GM18868 (cell line): ENCODE measurements around the gene A1BG.
"Not testable (repeated sequence)": the region's sequence is repeated elsewhere in the genome, so short reads cannot be mapped to it uniquely, and the experiment has no call there.

Source experiments
- ATAC-seq: cut with Tn5 transposase; IDR thresholded peaks from one replicate; pipeline ENCODE4 v1.9.1; 2021; ENCODE audit warnings: mild to moderate bottlenecking, moderate library complexity; ENCODE audit not compliant: unreplicated experiment

The A1BG gene

GRCh38 chr19:58338825-58339558 lies 14.3 kb downstream of the A1BG start:
- no peak for ATAC-seq

GRCh38 chr19:58338336-58338735 lies 15.0 kb downstream of the A1BG start:
- ATAC-seq: no peak

- no peak for ATAC-seq
These were observed 16.5 kb downstream of the A1BG start for GRCh38 chr19:58336820-58337219.

- ATAC-seq: no peak
These were observed 17.1 kb downstream of the A1BG start for GRCh38 chr19:58336216-58336615.

GRCh38 chr19:58335630-58336029 lies 17.7 kb downstream of the A1BG start:
- ATAC-seq: no peak

- no peak for ATAC-seq
These were observed 18.5 kb downstream of the A1BG start for GRCh38 chr19:58334691-58335249.

- no peak for ATAC-seq
These were observed 20.6 kb downstream of the A1BG start for GRCh38 chr19:58332697-58333096.

- ATAC-seq: no peak
These were observed 22.8 kb downstream of the A1BG start for GRCh38 chr19:58330458-58330857.

GRCh38 chr19:58328999-58329398 lies 24.3 kb downstream of the A1BG start:
- ATAC-seq: no peak

- peak; percentile 90 for ATAC-seq
These were observed 26.2 kb downstream of the A1BG start, which contains the start of gene ZSCAN22 for GRCh38 chr19:58326914-58327726. Gene ZSCAN22 (plus strand): TSS chr19:58326994. CDS start chr19:58334803, 7,809 bp downstream.

- ATAC-seq: peak; percentile 26
These were observed 26.8 kb downstream of the A1BG start for GRCh38 chr19:58326501-58326913.

GRCh38 chr19:58325311-58326022 lies 27.8 kb downstream of the A1BG start:
- no peak for ATAC-seq

GRCh38 chr19:58319241-58319640 lies 34.1 kb downstream of the A1BG start:
- ATAC-seq: no peak

- ATAC-seq: no peak
These were observed 35.0 kb downstream of the A1BG start for GRCh38 chr19:58318297-58318696.

- no peak for ATAC-seq
These were observed 35.7 kb downstream of the A1BG start for GRCh38 chr19:58317476-58318072.

- no peak for ATAC-seq
These were observed 37.7 kb downstream of the A1BG start for GRCh38 chr19:58315580-58315979.

- ATAC-seq: no peak
These were observed 41.9 kb downstream of the A1BG start for GRCh38 chr19:58311345-58311865.

- ATAC-seq: not testable (repeated sequence)
These were observed 42.6 kb downstream of the A1BG start for GRCh38 chr19:58310685-58311084.

- ATAC-seq: no peak
These were observed 45.6 kb downstream of the A1BG start for GRCh38 chr19:58307736-58308135.

- no peak for ATAC-seq
These were observed 47.4 kb downstream of the A1BG start for GRCh38 chr19:58305932-58306323.
